Mucosa of descending colon (tissue), 3 donors: ENCODE measurements around the gene MAGI1. TPM values are rescaled to one million over a fixed set of nuclear protein-coding genes. Genes with fewer than 3 reads are reported as not detected.

ENCODE experiments used
- ATAC-seq: fragments of 200-7000 bp; cut with Tn5 transposase; one replicate; pipeline ENCODE4 v1.9.1; 2020; ENCODE audit warnings: mild to moderate bottlenecking, moderate library complexity
- DNase-seq, 3 donors: peaks; one replicate each; pipeline ENCODE4 v3.0.0-alpha.2; 2020
- H3K36me3 ChIP-seq: fragments of 200-600 bp; one replicate; pipeline ENCODE4 v1.8.0; 2021; ENCODE audit warnings: low read depth, mild to moderate bottlenecking
- H3K4me1 ChIP-seq: fragments of 200-600 bp; one replicate; pipeline ENCODE4 v1.8.0; 2021; ENCODE audit warnings: low read depth, mild to moderate bottlenecking
- H3K4me3 ChIP-seq: fragments of 200-600 bp; one replicate; pipeline ENCODE4 v1.8.0; 2021; ENCODE audit warnings: mild to moderate bottlenecking
- H3K9me3 ChIP-seq: fragments of 200-600 bp; one replicate; pipeline ENCODE4 v1.8.0; 2021; ENCODE audit warnings: mild to moderate bottlenecking
- intact Hi-C, 2 donors: fragments of 100-400 bp; cut with DNase I in 1 of 2; cut with micrococcal nuclease in 1 of 2; formaldehyde crosslinking; loops; one replicate each; pipeline versions ENCODE4 v1.11.0 to v1.11.1; 2022; cut with DNase I, micrococcal nuclease
- total RNA-seq, 3 donors: library from RNA; stranded (reverse); fragmentation: NEBNext Ultra II Directional in 2 of 3; extraction: Animal tissue kit (Norgen Biotek cat#: 25700) in 2 of 3; gene quantifications; one replicate each; pipeline versions ENCODE4 v1.2.1 to v1.2.4, GENCODE V29; 2021 to 2023
- TF ChIP-seq, protein P1 (sequence below): fragments of 200-600 bp; IDR thresholded peaks from one replicate; pipeline ENCODE4 v1.8.0; 2022; ENCODE audit warnings: antibody characterized with exemption, mild to moderate bottlenecking
- donor health status: DM: no; HTN: no; CAD: no; lungs with moderate emphysema.
- donor health status: DM: no; HTN: no; CAD: no.
- donor health status: DM: no; HTN: yes; CAD: no.

Gene MAGI1
- total RNA-seq, 3 donors from 2014 or later = 41.9 to 59.6 (median 45.6) TPM

DNA sequence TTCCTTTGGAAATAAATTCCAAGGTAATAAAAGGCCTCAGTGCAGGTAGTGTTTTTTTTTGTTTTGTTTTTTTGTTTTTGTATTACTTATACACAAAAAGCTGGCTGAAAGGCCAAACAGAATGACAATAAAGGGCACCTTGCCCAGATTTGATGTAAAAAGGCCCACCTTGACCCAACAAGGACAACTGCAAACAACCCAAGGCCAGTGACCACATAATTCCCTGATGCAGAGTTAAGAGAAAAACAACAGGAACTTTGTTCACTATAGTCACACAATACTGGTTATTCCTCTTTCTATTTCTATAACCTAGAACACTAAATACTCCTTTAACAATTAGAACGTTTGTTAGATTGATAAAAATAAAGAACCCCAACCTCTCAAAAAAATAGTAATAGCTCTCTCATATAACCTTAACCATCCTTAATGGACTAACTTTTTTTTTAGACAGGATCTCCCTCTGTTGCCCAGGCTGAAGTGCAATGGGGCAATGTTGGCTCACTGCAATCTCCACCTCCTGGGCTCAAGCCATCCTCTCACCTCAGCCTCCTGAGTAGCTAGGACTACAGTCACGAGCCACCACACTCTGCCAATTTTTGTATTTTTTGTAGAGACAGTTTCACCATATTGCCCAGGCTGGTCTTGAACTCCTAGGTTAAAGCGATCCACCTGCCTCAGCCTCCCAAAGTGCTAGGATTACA is 113.3 kb downstream of the MAGI1 start:
- ATAC-seq (no peak), DNase-seq (no peak)
- Histone ChIP-seq H3K9me3 (no peaks in the 10 kb centered on the region), H3K4me3 (no peak overlapping the region), H3K36me3 (no peaks in the 10 kb centered on the region), H3K4me1 (no peaks in the 10 kb centered on the region)
- TF ChIP-seq, protein P1, sequence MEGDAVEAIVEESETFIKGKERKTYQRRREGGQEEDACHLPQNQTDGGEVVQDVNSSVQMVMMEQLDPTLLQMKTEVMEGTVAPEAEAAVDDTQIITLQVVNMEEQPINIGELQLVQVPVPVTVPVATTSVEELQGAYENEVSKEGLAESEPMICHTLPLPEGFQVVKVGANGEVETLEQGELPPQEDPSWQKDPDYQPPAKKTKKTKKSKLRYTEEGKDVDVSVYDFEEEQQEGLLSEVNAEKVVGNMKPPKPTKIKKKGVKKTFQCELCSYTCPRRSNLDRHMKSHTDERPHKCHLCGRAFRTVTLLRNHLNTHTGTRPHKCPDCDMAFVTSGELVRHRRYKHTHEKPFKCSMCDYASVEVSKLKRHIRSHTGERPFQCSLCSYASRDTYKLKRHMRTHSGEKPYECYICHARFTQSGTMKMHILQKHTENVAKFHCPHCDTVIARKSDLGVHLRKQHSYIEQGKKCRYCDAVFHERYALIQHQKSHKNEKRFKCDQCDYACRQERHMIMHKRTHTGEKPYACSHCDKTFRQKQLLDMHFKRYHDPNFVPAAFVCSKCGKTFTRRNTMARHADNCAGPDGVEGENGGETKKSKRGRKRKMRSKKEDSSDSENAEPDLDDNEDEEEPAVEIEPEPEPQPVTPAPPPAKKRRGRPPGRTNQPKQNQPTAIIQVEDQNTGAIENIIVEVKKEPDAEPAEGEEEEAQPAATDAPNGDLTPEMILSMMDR = no peak
- intact Hi-C loops = no loop called here

DNA sequence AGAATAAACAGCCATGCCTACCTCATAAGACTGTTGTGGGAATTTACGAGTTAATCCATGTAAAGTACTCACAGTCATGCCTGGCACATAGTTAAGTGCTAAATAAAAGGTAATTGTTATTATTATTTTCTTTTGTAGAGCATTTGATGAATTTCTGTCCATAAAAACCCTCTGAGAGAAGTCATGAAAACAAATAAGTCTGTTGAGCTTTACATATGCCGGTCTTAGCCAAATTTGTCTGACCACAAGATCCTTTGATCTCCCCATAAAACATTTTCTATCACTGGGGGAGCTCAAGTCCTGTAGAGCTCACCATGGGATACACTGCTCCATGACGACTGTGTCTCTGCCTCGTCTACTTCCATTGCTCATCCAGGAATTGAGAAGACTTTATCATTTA is 114.0 kb downstream of the MAGI1 start:
- Histone ChIP-seq H3K9me3 (no peaks in the 10 kb centered on the region), H3K36me3 (no peaks in the 10 kb centered on the region), H3K4me1 (no peaks in the 10 kb centered on the region), H3K4me3 (no peak overlapping the region)
- intact Hi-C loops = no loop called here
- no peak for DNase-seq
- TF ChIP-seq, protein P1 = no peak
- ATAC-seq = no peak

DNA sequence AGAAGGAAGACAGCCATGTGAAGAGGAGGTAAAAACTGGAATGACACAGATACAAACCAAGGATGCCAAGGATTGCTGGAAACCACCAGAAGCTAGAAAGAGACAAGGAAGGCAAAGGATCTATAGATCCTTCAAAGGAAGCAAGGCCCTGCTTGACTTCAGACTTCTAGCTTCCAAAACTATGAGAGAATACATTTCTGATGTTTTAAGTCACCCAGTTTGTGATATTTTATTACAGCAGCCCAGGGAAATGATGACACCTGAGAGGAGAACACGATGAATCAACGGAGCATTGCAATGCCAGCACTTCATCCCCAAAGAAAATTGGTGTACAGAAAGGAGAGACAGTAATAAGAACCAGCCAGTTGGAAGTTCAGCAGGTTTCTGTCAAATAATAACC is 116.3 kb downstream of the MAGI1 start:
- DNase-seq (no peak), ATAC-seq (no peak)
- intact Hi-C loops = no loop called here
- no peaks in the 10 kb centered on the region for H3K9me3 ChIP-seq
- H3K36me3 ChIP-seq = no peaks in the 10 kb centered on the region
- H3K4me3 ChIP-seq = no peak overlapping the region
- H3K4me1 ChIP-seq = no peaks in the 10 kb centered on the region
- TF ChIP-seq, protein P1 = no peak

DNA sequence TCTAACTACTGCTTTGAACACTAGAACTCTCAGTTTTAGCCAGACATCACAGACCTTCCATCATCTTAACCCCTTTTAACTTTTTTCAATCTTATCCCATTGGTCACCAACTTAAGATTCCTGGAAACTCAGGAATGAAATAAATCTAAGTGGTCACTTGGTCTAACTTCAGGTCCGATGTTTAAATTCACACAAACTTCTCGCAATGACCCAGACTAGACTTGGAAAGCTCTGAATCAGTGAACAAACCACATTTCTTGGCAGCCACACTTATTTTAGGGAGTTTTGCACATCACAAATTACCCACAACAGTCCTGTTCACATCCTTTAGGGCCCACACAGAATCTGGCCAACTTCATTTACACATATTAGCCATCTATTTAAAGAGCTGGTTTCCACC is 118.9 kb downstream of the MAGI1 start:
- ATAC-seq (no peak), DNase-seq (no peak)
- Histone ChIP-seq H3K36me3 (no peaks in the 10 kb centered on the region), H3K4me1 (no peaks in the 10 kb centered on the region), H3K9me3 (no peaks in the 10 kb centered on the region), H3K4me3 (no peak overlapping the region)
- TF ChIP-seq, protein P1 = no peak
- intact Hi-C loops = no loop called here

DNA sequence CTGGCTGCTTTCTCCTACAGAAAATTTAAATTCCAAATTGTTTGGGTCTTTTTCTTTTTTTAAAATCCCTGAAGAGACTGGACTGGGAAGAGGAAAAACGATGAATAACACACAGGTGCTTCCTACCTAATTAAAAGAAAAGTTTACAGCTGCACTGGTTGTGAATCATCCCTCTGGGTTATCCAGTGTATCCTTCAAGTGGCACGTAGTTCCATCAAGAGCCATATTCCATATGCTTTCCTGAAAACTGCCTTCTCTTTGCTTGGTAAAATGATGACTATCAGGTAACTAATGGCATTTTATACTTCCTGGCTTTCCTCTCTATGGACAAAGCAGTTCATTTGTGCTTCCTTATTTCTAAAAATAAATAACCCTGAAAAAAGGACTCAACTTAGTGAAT is 123.2 kb downstream of the MAGI1 start:
- H3K4me3 ChIP-seq = no peak overlapping the region
- H3K4me1 ChIP-seq = no peaks in the 10 kb centered on the region
- ATAC-seq (peak; percentile 62), DNase-seq (no peak)
- H3K9me3 ChIP-seq = no peaks in the 10 kb centered on the region
- intact Hi-C loops = no loop called here
- TF ChIP-seq, protein P1 = no peak
- H3K36me3 ChIP-seq = no peaks in the 10 kb centered on the region
